Esophagus muscularis mucosa (tissue), 4 donors: Measurements from ENCODE around the gene ABR. TPM values are rescaled to one million over a fixed set of nuclear protein-coding genes. Genes with fewer than 3 reads are reported as not detected.

ENCODE experiments used
- DNase-seq: peaks from one replicate; pipeline ENCODE4 v3.0.0-alpha.2; 2017; ENCODE audit errors: extremely low spot score
- H3K27ac ChIP-seq, 4 donors: fragments of 200-600 bp; sonication (generic); replicated peaks in 1 of 4; 1 replicate in 3 of 4; 2 replicates in 1 of 4; pipeline ENCODE4 v1.5.1; 2016 to 2019; ENCODE audit warnings: mild to moderate bottlenecking in 1 of 4
- H3K27me3 ChIP-seq, 4 donors: fragments of 200-600 bp; sonication (generic); one replicate each; pipeline versions ENCODE4 v1.5.1 to v1.6.0; 2016 to 2019
- H3K36me3 ChIP-seq, 4 donors: fragments of 200-600 bp; sonication (generic); one replicate each; pipeline ENCODE4 v1.5.1; 2016 to 2019
- H3K4me1 ChIP-seq, 4 donors: fragments of 200-600 bp; sonication (generic); one replicate each; pipeline ENCODE4 v1.5.1; 2016 to 2019
- H3K4me3 ChIP-seq, 4 donors: fragments of 200-600 bp; sonication (generic); 1 replicate in 2 of 4; 2 replicates in 2 of 4; pipeline ENCODE4 v1.5.1; 2016 to 2019; ENCODE audit warnings: mild to moderate bottlenecking in 4 of 4, moderate library complexity in 1 of 4
- H3K9me3 ChIP-seq, 4 donors: fragments of 200-600 bp; sonication (generic); 1 replicate in 3 of 4; 2 replicates in 1 of 4; pipeline ENCODE4 v1.5.1; 2016 to 2019
- EP300 ChIP-seq: sonication (generic); formaldehyde crosslinking; IDR thresholded peaks from one replicate; pipeline ENCODE4 v1.6.1; 2017; ENCODE audit warnings: antibody characterized with exemption
- POLR2A ChIP-seq: fragments of 450-650 bp; IDR thresholded peaks from one replicate; pipeline ENCODE4 v1.6.1; 2017; ENCODE audit warnings: antibody characterized with exemption, moderate library complexity, mild to moderate bottlenecking, low read depth
- POLR2AphosphoS5 ChIP-seq, 2 donors: sonication (generic); formaldehyde crosslinking; IDR thresholded peaks; one replicate each; pipeline ENCODE4 v1.6.1; 2017; ENCODE audit warnings: antibody characterized with exemption in 2 of 2
- WGBS: methylation state at CpG from one replicate; pipeline ENCODE4 v1.1.5; 2018; 5-methylcytosine and 5-hydroxymethylcytosine counted together
- intact Hi-C: fragments of 100-400 bp; cut with DNase I; formaldehyde crosslinking; loops from one replicate; pipeline ENCODE4 v1.15.1; 2023
- total RNA-seq, 4 donors: library from RNA; depleted of rRNA; stranded (reverse); fragments of >200 nt; gene quantifications; one replicate each; pipeline versions ENCODE4 v1.1.0 to v1.2.1, GENCODE V29; 2016
- TF ChIP-seq, protein P1 (sequence below), 3 experiments: fragments of 200-600 bp in 2 of 3; fragments of 450-650 bp in 1 of 3; sonication (generic) in 2 of 3; IDR thresholded peaks; one replicate each; pipeline ENCODE4 v1.5.1; 2017 to 2019; ENCODE audit warnings: antibody characterized with exemption in 3 of 3, mild to moderate bottlenecking in 2 of 3, moderate library complexity in 1 of 3

ABR gene
- total RNA-seq, 4 donors from 2014 or later, result 98.4 to 142 (median 114) TPM

DNA sequence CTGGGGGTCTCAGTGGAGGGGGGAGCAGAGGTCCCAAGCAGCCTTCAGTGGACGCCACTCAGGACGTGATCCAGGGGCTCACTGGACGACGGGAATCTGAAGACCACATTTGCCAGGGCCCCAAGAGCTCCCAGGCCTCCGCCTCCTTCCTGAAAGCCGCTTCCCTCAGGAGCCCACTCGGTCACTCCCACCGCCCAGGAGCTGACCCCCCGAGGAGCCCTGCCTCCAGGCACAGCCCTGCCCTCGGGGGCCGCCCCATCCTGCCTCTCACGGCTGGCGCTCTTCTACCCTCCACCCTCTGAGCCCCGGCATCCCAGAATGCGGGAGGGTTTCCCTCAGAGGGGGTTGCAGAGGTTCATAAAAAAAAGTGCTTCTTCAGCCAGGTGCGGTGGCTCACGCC is 158.6 kb downstream of the ABR start:
- no peak for DNase-seq
- WGBS, result 90% methylated on average over 12 of the region's 17 CpGs
- TF ChIP-seq POLR2AphosphoS5 (IDR thresholded peaks at IDR 0.05) (no peak), POLR2A (no peak), EP300 (no peak)
- TF ChIP-seq, protein P1, sequence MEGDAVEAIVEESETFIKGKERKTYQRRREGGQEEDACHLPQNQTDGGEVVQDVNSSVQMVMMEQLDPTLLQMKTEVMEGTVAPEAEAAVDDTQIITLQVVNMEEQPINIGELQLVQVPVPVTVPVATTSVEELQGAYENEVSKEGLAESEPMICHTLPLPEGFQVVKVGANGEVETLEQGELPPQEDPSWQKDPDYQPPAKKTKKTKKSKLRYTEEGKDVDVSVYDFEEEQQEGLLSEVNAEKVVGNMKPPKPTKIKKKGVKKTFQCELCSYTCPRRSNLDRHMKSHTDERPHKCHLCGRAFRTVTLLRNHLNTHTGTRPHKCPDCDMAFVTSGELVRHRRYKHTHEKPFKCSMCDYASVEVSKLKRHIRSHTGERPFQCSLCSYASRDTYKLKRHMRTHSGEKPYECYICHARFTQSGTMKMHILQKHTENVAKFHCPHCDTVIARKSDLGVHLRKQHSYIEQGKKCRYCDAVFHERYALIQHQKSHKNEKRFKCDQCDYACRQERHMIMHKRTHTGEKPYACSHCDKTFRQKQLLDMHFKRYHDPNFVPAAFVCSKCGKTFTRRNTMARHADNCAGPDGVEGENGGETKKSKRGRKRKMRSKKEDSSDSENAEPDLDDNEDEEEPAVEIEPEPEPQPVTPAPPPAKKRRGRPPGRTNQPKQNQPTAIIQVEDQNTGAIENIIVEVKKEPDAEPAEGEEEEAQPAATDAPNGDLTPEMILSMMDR (IDR thresholded peaks at IDR 0.05), result no peak
- Histone ChIP-seq H3K27ac (peak overlapping the region; percentile 69 to 87 (median 82)), H3K36me3 (peaks cover 0 to 24% (median 13%) of the 10 kb centered on the region in 4 donors), H3K27me3 (no peaks in the 10 kb centered on the region), H3K9me3 (no peaks in the 10 kb centered on the region), H3K4me3 (no peak overlapping the region), H3K4me1 (peaks cover 55 to 68% (median 65%) of the 10 kb centered on the region in 4 donors)
- intact Hi-C loops, result no loop called here

DNA sequence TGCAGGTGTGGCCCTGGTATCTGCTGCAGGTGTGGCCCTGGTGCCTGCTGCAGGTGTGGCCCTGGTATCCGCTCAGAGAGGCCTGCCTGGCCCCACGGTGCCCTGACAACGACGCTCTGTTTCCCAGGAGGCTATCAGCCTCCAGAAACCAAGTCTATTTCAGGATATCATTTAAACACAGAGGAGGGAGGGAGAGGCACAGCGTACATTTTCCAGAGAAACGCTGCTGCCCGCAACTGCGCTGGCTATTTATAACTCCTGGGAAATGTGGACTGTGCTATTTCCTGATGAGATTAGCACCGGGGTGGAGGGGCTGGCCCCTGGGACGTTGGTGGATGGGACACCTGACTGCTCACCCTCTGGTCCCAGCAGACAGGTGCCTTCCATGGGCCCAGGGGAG is 160.3 kb downstream of the ABR start:
- intact Hi-C loops, result no loop called here
- Histone ChIP-seq H3K36me3 (peaks cover 0 to 16% (median 11%) of the 10 kb centered on the region in 4 donors), H3K27ac (peak overlapping the region; percentile 69 to 87 (median 82)), H3K27me3 (no peaks in the 10 kb centered on the region), H3K9me3 (no peaks in the 10 kb centered on the region), H3K4me1 (peaks cover 50 to 58% (median 55%) of the 10 kb centered on the region in 4 donors), H3K4me3 (no peak overlapping the region)
- DNase-seq, result no peak
- TF ChIP-seq POLR2AphosphoS5 (IDR thresholded peaks at IDR 0.05), result peak; percentile 25 to 56
- TF ChIP-seq EP300, result no peak
- TF ChIP-seq, protein P1 (IDR thresholded peaks at IDR 0.05), result no peak
- no peak for TF ChIP-seq POLR2A
- 42% methylated on average over 6 of the region's 10 CpGs for WGBS

DNA sequence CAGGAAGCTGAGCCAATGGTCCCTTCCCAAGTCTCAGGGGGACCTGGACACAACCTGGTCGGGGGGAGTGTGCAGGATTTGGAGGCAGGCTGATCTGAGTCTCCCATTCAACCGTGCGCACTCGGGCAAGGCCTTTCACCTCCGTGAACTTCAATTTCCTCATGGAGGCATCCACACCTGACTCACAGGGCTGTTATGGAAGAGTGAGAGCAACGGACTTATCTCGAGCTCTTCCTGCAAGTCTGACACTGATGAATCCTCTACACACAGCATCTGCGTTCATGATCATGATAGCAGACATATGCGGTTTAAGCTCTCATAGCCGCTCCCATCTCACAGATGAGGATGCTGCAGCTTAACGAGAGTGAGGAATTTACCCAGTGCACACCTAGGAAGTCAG is 161.2 kb downstream of the ABR start:
- whole genome bisulfite sequencing, result 77% methylated on average over 7 of the region's 11 CpGs
- Histone ChIP-seq H3K4me1 (peaks cover 50 to 57% (median 52%) of the 10 kb centered on the region in 4 donors), H3K27ac (peak overlapping the region; percentile 69 to 87 (median 82))

DNA sequence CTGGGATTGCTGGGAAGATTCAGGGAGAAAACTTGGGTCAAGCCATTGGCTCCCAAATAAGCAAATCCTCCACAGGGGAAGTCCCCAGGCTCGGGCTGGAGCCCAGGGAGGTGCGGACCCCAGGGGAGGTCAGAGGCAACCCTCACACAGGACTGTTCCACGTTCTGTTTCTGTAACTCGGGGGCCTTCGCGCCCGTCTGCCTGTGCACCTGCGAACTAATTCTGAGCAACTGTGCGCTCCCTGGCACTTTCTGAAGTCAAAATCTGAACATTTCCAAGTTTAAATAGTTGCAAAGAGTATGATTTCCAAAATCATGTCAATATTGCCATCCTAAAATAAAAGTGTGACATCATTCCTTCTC is 166.1 kb downstream of the ABR start:
- H3K27ac ChIP-seq, result no peak overlapping the region
- H3K27me3 ChIP-seq, result no peaks in the 10 kb centered on the region
- no peaks in the 10 kb centered on the region for H3K9me3 ChIP-seq
- H3K36me3 ChIP-seq, result peaks cover 37 to 54% (median 49%) of the 10 kb centered on the region in 4 donors
- WGBS, result 93% methylated on average over 8 of the region's 9 CpGs
- DNase-seq, result no peak
- TF ChIP-seq, protein P1 (IDR thresholded peaks at IDR 0.05), result no peak
- TF ChIP-seq POLR2A (no peak), POLR2AphosphoS5 (IDR thresholded peaks at IDR 0.05) (no peak), EP300 (no peak)
- H3K4me1 ChIP-seq, result peaks cover 12 to 34% (median 28%) of the 10 kb centered on the region in 4 donors
- H3K4me3 ChIP-seq, result no peak overlapping the region
- intact Hi-C loops, result no loop called here

More for the DNA sequence above, 161.2 kb downstream of the ABR start:
- H3K36me3 ChIP-seq, result peaks cover 0 to 14% (median 8%) of the 10 kb centered on the region in 4 donors
- no peaks in the 10 kb centered on the region for H3K9me3 ChIP-seq
- no peaks in the 10 kb centered on the region for H3K27me3 ChIP-seq
- DNase-seq, result no peak
- TF ChIP-seq EP300 (no peak), POLR2AphosphoS5 (IDR thresholded peaks at IDR 0.05) (no peak), POLR2A (no peak)
- TF ChIP-seq, protein P1 (IDR thresholded peaks at IDR 0.05), result no peak
- intact Hi-C loops, result no loop called here
- no peak overlapping the region for H3K4me3 ChIP-seq
